ENCODE measurements around the gene FMOD. TPM values are rescaled to one million over a fixed set of nuclear protein-coding genes. Genes with fewer than 3 reads are reported as not detected.

Gene FMOD
- total and polyA plus RNA-seq, 7 experiments from 2014 or later, result not detected

DNA sequence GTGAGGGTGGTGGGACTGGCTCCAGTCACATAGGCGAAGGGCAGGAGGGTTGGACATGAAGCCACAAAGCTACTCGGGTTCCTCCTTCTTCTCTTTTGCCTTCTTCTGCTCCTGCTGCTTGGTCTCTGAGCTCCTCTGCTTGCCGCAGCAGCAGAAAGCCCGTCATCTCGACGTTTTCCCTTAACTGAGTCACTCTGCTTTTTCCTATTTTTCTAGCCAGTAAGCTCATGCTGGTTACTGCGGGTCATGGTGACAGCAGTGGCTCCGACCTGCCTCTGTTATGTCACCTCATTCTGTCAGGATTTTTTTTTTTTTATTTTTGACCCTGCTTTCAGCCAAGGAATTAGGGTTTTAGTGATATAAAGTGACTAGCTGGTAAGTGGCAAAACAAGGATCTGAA is 2.6 kb upstream of the FMOD start:
- H3K9me3 Mint-ChIP-seq, result peaks cover 0 to 4% (median 0%) of the 10 kb centered on the region in 11 donors
- peaks cover 21 to 43% (median 33%) of the 10 kb centered on the region in 5 donors for H3K27me3 Mint-ChIP-seq
- Histone ChIP-seq H3K9me3 (ENCODE audit: control insufficient read depth in 2 of 3, low read length in 3 of 3) (no peaks in the 10 kb centered on the region), H3K36me3 (ENCODE audit: control insufficient read depth in 2 of 3, insufficient read depth in 3 of 3, low read length in 3 of 3) (no peaks in the 10 kb centered on the region), H3K4me3 (ENCODE audit: low read length) (no peak overlapping the region), H3K27ac (ENCODE audit: low read depth, low read length) (no peak overlapping the region), H3K27me3 (ENCODE audit: control insufficient read depth in 2 of 2, insufficient read depth in 2 of 2, low read length in 2 of 2) (no peaks in the 10 kb centered on the region), H3K4me1 (ENCODE audit: control insufficient read depth in 2 of 2, insufficient read depth in 2 of 2, low read length in 2 of 2) (no peaks in the 10 kb centered on the region)
- ATAC-seq (no peak), DNase-seq (no peak)
- H3K4me3 Mint-ChIP-seq, result no peak overlapping the region
- no peak overlapping the region for H3K27ac Mint-ChIP-seq
- peaks cover 0 to 9% (median 4%) of the 10 kb centered on the region in 7 donors for H3K4me1 Mint-ChIP-seq
- H3K36me3 Mint-ChIP-seq, result no peaks in the 10 kb centered on the region
- ChIA-PET CTCF (interaction anchor here (0.6 to 1.9 kb wide), 3 partner anchors 76 to 347 kb away, joined by 3 to 5 read pairs (median 3); no protein-coding TSS in a partner anchor), POLR2A (no interaction called here)
- intact Hi-C loops (cut with micrococcal nuclease), result no loop called here

DNA sequence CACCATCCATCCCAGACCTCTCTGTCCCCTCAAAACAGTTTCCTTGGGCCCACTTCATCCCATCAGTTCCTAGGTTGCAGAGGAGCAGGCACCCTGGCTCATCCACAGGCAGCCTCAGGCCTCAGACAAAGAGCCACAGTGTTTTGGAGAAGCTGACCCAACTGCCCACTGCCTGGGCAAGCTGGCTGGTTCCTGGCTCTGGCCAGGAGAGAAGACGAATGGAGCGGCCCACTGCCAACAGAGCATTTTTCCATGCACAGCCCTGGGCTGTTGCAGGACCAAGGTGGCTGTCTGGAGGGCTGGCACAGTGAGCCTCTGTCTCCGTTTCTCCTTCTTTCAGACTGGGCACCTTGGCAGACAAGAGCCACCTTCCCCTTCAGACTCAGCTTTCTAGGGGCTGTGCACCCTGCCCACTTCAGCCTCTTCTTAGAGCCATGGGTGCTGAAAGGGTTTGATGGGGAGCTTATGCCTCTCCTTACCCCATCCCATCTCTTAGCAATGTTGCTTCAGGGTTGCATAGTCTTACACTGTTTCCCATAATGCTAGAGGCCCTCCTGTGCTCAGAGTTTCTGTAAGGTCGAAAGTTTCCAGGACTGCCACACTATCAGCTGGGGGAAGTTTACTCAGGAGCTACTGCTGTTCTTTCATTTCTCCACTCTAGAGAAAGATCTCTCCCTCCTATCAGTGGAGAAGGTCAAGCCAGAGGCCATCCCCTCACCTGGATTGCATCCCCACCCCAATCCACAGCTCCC is 973 bp downstream of the FMOD start:
- H3K27me3 Mint-ChIP-seq, result peaks cover 28 to 42% (median 33%) of the 10 kb centered on the region in 5 donors
- CTCF ChIA-PET, result interaction anchor here (0.8 to 1.5 kb wide), 2 partner anchors 81 to 83 kb away, joined by 3 to 7 read pairs; no protein-coding TSS in a partner anchor
- H3K9me3 Mint-ChIP-seq, result peaks cover 0 to 2% (median 0%) of the 10 kb centered on the region in 11 donors
- POLR2A ChIA-PET, result interaction anchor here (0.6 kb wide), 1 partner anchor 1165 kb away, joined by 3 read pairs; no protein-coding TSS in a partner anchor
- no peak overlapping the region for H3K27ac Mint-ChIP-seq
- peaks cover 0 to 9% (median 4%) of the 10 kb centered on the region in 7 donors for H3K4me1 Mint-ChIP-seq
- no peak for DNase-seq
- no peaks in the 10 kb centered on the region for H3K36me3 ChIP-seq (ENCODE audit: control insufficient read depth in 2 of 3, insufficient read depth in 3 of 3, low read length in 3 of 3)
- H3K36me3 Mint-ChIP-seq, result peaks cover 0 to 5% (median 0%) of the 10 kb centered on the region in 5 donors
- H3K27ac ChIP-seq (ENCODE audit: low read depth, low read length), result no peak overlapping the region
- no peak overlapping the region for H3K4me3 ChIP-seq (ENCODE audit: low read length)
- no peak for ATAC-seq
- H3K4me3 Mint-ChIP-seq, result no peak overlapping the region
- H3K4me1 ChIP-seq (ENCODE audit: control insufficient read depth in 2 of 2, insufficient read depth in 2 of 2, low read length in 2 of 2), result no peaks in the 10 kb centered on the region
- intact Hi-C loops (cut with micrococcal nuclease), result loop anchor here in 1 of 2 donors (10.0 kb wide), 1 partner anchor 55 kb away; no protein-coding TSS in a partner anchor
- H3K9me3 ChIP-seq (ENCODE audit: control insufficient read depth in 2 of 3, low read length in 3 of 3), result no peaks in the 10 kb centered on the region
- H3K27me3 ChIP-seq (ENCODE audit: control insufficient read depth in 2 of 2, insufficient read depth in 2 of 2, low read length in 2 of 2), result no peaks in the 10 kb centered on the region

DNA sequence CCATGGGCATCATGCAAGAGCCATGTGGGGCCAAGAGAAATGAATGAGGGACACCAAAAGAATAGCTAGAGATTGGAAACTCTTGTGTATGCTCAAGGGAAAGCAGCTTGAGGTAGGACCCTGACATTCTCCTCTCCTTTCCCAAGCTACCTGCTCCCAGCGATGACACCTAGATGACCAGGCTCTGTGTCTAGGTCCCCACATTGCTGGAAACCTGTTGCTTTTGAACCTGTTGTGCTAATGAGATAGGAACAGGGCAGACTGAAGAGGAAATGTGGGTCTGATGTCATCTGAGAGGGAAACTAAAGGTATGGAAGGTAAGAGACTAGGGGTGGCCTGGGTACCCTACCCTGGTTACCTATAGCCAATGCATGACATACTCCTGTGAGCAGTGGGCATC is 1.8 kb downstream of the FMOD start:
- POLR2A ChIA-PET, result no interaction called here
- Histone ChIP-seq H3K9me3 (ENCODE audit: control insufficient read depth in 2 of 3, low read length in 3 of 3) (no peaks in the 10 kb centered on the region), H3K27me3 (ENCODE audit: control insufficient read depth in 2 of 2, insufficient read depth in 2 of 2, low read length in 2 of 2) (no peaks in the 10 kb centered on the region), H3K27ac (ENCODE audit: low read depth, low read length) (no peak overlapping the region), H3K4me3 (ENCODE audit: low read length) (no peak overlapping the region), H3K4me1 (ENCODE audit: control insufficient read depth in 2 of 2, insufficient read depth in 2 of 2, low read length in 2 of 2) (no peaks in the 10 kb centered on the region), H3K36me3 (ENCODE audit: control insufficient read depth in 2 of 3, insufficient read depth in 3 of 3, low read length in 3 of 3) (no peaks in the 10 kb centered on the region)
- peaks cover 0 to 9% (median 4%) of the 10 kb centered on the region in 7 donors for H3K4me1 Mint-ChIP-seq
- H3K36me3 Mint-ChIP-seq, result peaks cover 0 to 5% (median 0%) of the 10 kb centered on the region in 5 donors
- CTCF ChIA-PET, result interaction anchor here (1.5 kb wide), 1 partner anchor 12 kb away, joined by 4 read pairs; no protein-coding TSS in a partner anchor
- peaks cover 0 to 2% (median 0%) of the 10 kb centered on the region in 11 donors for H3K9me3 Mint-ChIP-seq
- no peak overlapping the region for H3K27ac Mint-ChIP-seq
- peaks cover 32 to 48% (median 35%) of the 10 kb centered on the region in 5 donors for H3K27me3 Mint-ChIP-seq
- no peak for DNase-seq
- H3K4me3 Mint-ChIP-seq, result no peak overlapping the region
- intact Hi-C loops (cut with micrococcal nuclease), result loop anchor here in 1 of 2 donors (10.0 kb wide), 1 partner anchor 56 kb away; no protein-coding TSS in a partner anchor
- no peak for ATAC-seq

GRCh38 chr1:203346769-203347102 is 4.2 kb downstream of the FMOD start:
- no peak overlapping the region for H3K27ac ChIP-seq (ENCODE audit: low read depth, low read length)
- intact Hi-C loops (cut with micrococcal nuclease), result loop anchor here in 1 of 2 donors (10.0 kb wide), 1 partner anchor 58 kb away; no protein-coding TSS in a partner anchor
- no peaks in the 10 kb centered on the region for H3K36me3 ChIP-seq (ENCODE audit: control insufficient read depth in 2 of 3, insufficient read depth in 3 of 3, low read length in 3 of 3)
- no peak overlapping the region for H3K4me3 ChIP-seq (ENCODE audit: low read length)
- ATAC-seq, result no peak
- POLR2A ChIA-PET, result no interaction called here
- no peaks in the 10 kb centered on the region for H3K27me3 ChIP-seq (ENCODE audit: control insufficient read depth in 2 of 2, insufficient read depth in 2 of 2, low read length in 2 of 2)
- H3K9me3 ChIP-seq (ENCODE audit: control insufficient read depth in 2 of 3, low read length in 3 of 3), result no peaks in the 10 kb centered on the region
- peaks cover 0 to 6% of the 10 kb centered on the region in 2 donors for H3K4me1 ChIP-seq (ENCODE audit: control insufficient read depth in 2 of 2, insufficient read depth in 2 of 2, low read length in 2 of 2)
- H3K27ac Mint-ChIP-seq, result no peak overlapping the region
- H3K4me3 Mint-ChIP-seq, result no peak overlapping the region
- H3K27me3 Mint-ChIP-seq, result peaks cover 18 to 49% (median 27%) of the 10 kb centered on the region in 5 donors
- H3K36me3 Mint-ChIP-seq, result peaks cover 0 to 5% (median 0%) of the 10 kb centered on the region in 5 donors
- no peak for DNase-seq
- peaks cover 0 to 3% (median 0%) of the 10 kb centered on the region in 11 donors for H3K9me3 Mint-ChIP-seq
- CTCF ChIA-PET, result interaction anchor here (1.5 to 16.2 kb wide), 2 partner anchors 72 to 142 kb away, joined by 4 to 480 read pairs; no protein-coding TSS in a partner anchor
- peaks cover 5 to 19% (median 8%) of the 10 kb centered on the region in 7 donors for H3K4me1 Mint-ChIP-seq

GRCh38 chr1:203346060-203346768 is 4.7 kb downstream of the FMOD start:
- H3K9me3 Mint-ChIP-seq, result peaks cover 0 to 1% (median 0%) of the 10 kb centered on the region in 11 donors
- no peak overlapping the region for H3K27ac ChIP-seq (ENCODE audit: low read depth, low read length)
- ChIA-PET CTCF (interaction anchor here (0.6 to 16.2 kb wide), 3 partner anchors 72 to 142 kb away, joined by 4 to 480 read pairs (median 5); no protein-coding TSS in a partner anchor), POLR2A (no interaction called here)
- no peaks in the 10 kb centered on the region for H3K36me3 ChIP-seq (ENCODE audit: control insufficient read depth in 2 of 3, insufficient read depth in 3 of 3, low read length in 3 of 3)
- no peak for ATAC-seq
- H3K36me3 Mint-ChIP-seq, result peaks cover 0 to 5% (median 0%) of the 10 kb centered on the region in 5 donors
- peaks cover 5 to 20% (median 7%) of the 10 kb centered on the region in 7 donors for H3K4me1 Mint-ChIP-seq
- H3K27me3 ChIP-seq (ENCODE audit: control insufficient read depth in 2 of 2, insufficient read depth in 2 of 2, low read length in 2 of 2), result no peaks in the 10 kb centered on the region
- H3K4me1 ChIP-seq (ENCODE audit: control insufficient read depth in 2 of 2, insufficient read depth in 2 of 2, low read length in 2 of 2), result peaks cover 0 to 6% of the 10 kb centered on the region in 2 donors
- no peak for DNase-seq
- H3K4me3 ChIP-seq (ENCODE audit: low read length), result no peak overlapping the region
- intact Hi-C loops (cut with micrococcal nuclease), result loop anchor here in 1 of 2 donors (10.0 kb wide), 1 partner anchor 59 kb away; no protein-coding TSS in a partner anchor
- peaks cover 18 to 48% (median 24%) of the 10 kb centered on the region in 5 donors for H3K27me3 Mint-ChIP-seq
- no peaks in the 10 kb centered on the region for H3K9me3 ChIP-seq (ENCODE audit: control insufficient read depth in 2 of 3, low read length in 3 of 3)
- H3K27ac Mint-ChIP-seq, result no peak overlapping the region
- no peak overlapping the region for H3K4me3 Mint-ChIP-seq
